T-helper 1 cell treated with Interleukin-12 subunit alpha and Interleukin-12 subunit beta and Interleukin-4 antibody, amounts not matched to agents 30 μg/mL and 1 μg/mL, for 36 hours (primary cell): ENCODE data around the gene FEV.

Experiments used
- H3K27ac Mint-ChIP-seq: one replicate; pipeline ENCODE4 v1.8.0; 2021; ENCODE audit warnings: mild to moderate bottlenecking, mixed read lengths
- H3K27me3 Mint-ChIP-seq: one replicate; pipeline ENCODE4 v1.8.0; 2021; ENCODE audit warnings: low read depth, mixed read lengths
- H3K36me3 Mint-ChIP-seq: one replicate; pipeline ENCODE4 v1.8.0; 2021; ENCODE audit warnings: low read depth, mixed read lengths
- H3K4me1 Mint-ChIP-seq: one replicate; pipeline ENCODE4 v1.8.0; 2021; ENCODE audit warnings: low read depth, mixed read lengths
- H3K4me3 Mint-ChIP-seq: one replicate; pipeline ENCODE4 v1.8.0; 2021; ENCODE audit warnings: mild to moderate bottlenecking, moderate library complexity, mixed read lengths
- H3K9me3 Mint-ChIP-seq: one replicate; pipeline ENCODE4 v1.8.0; 2021; ENCODE audit warnings: mixed read lengths

Gene FEV

GRCh38 chr2:219001577-219002394 lies 16.8 kb upstream of the FEV start:
- H3K36me3 Mint-ChIP-seq: no peaks in the 10 kb centered on the region
- H3K9me3 Mint-ChIP-seq: no peaks in the 10 kb centered on the region
- no peak overlapping the region for H3K4me3 Mint-ChIP-seq
- peaks cover 75% of the 10 kb centered on the region for H3K27me3 Mint-ChIP-seq
- no peaks in the 10 kb centered on the region for H3K4me1 Mint-ChIP-seq
- no peak overlapping the region for H3K27ac Mint-ChIP-seq

- H3K9me3 Mint-ChIP-seq: no peaks in the 10 kb centered on the region
- H3K27ac Mint-ChIP-seq: no peak overlapping the region
- no peaks in the 10 kb centered on the region for H3K36me3 Mint-ChIP-seq
- H3K27me3 Mint-ChIP-seq: peaks cover 77% of the 10 kb centered on the region
- no peaks in the 10 kb centered on the region for H3K4me1 Mint-ChIP-seq
- no peak overlapping the region for H3K4me3 Mint-ChIP-seq
Measured at GRCh38 chr2:219001100-219001576, 16.2 kb upstream of the FEV start.

GRCh38 chr2:219000569-219000960 lies 15.6 kb upstream of the FEV start:
- Mint-ChIP-seq H3K27me3 (peaks cover 81% of the 10 kb centered on the region), H3K4me3 (no peak overlapping the region), H3K36me3 (no peaks in the 10 kb centered on the region), H3K27ac (no peak overlapping the region), H3K4me1 (peaks cover 1% of the 10 kb centered on the region), H3K9me3 (no peaks in the 10 kb centered on the region)

GRCh38 chr2:218999881-219000568 lies 15.0 kb upstream of the FEV start:
- Mint-ChIP-seq H3K4me3 (no peak overlapping the region), H3K36me3 (no peaks in the 10 kb centered on the region), H3K27ac (no peak overlapping the region), H3K9me3 (no peaks in the 10 kb centered on the region), H3K4me1 (peaks cover 4% of the 10 kb centered on the region), H3K27me3 (peaks cover 81% of the 10 kb centered on the region)

- no peak overlapping the region for H3K4me3 Mint-ChIP-seq
- peaks cover 81% of the 10 kb centered on the region for H3K27me3 Mint-ChIP-seq
Measured at GRCh38 chr2:218999021-218999880, 14.3 kb upstream of the FEV start.

GRCh38 chr2:218998414-218999002 lies 13.5 kb upstream of the FEV start:
- Mint-ChIP-seq H3K4me1 (peaks cover 4% of the 10 kb centered on the region), H3K27ac (no peak overlapping the region), H3K4me3 (no peak overlapping the region), H3K9me3 (no peaks in the 10 kb centered on the region), H3K27me3 (peaks cover 81% of the 10 kb centered on the region), H3K36me3 (no peaks in the 10 kb centered on the region)

More at GRCh38 chr2:218999021-218999880, 14.3 kb upstream of the FEV start:
- H3K9me3 Mint-ChIP-seq: no peaks in the 10 kb centered on the region
- H3K36me3 Mint-ChIP-seq: no peaks in the 10 kb centered on the region
- no peak overlapping the region for H3K27ac Mint-ChIP-seq
- H3K4me1 Mint-ChIP-seq: peaks cover 4% of the 10 kb centered on the region

GRCh38 chr2:218997731-218998130 lies 12.7 kb upstream of the FEV start:
- H3K9me3 Mint-ChIP-seq: no peaks in the 10 kb centered on the region
- H3K27ac Mint-ChIP-seq: no peak overlapping the region
- peaks cover 4% of the 10 kb centered on the region for H3K4me1 Mint-ChIP-seq
- H3K27me3 Mint-ChIP-seq: peaks cover 77% of the 10 kb centered on the region
- no peaks in the 10 kb centered on the region for H3K36me3 Mint-ChIP-seq
- H3K4me3 Mint-ChIP-seq: no peak overlapping the region

GRCh38 chr2:218996937-218997336 lies 12.0 kb upstream of the FEV start:
- Mint-ChIP-seq H3K36me3 (no peaks in the 10 kb centered on the region), H3K4me3 (no peak overlapping the region), H3K27me3 (peaks cover 77% of the 10 kb centered on the region), H3K4me1 (peaks cover 4% of the 10 kb centered on the region), H3K27ac (no peak overlapping the region), H3K9me3 (no peaks in the 10 kb centered on the region)

- Mint-ChIP-seq H3K4me1 (peaks cover 4% of the 10 kb centered on the region), H3K36me3 (no peaks in the 10 kb centered on the region), H3K27me3 (peaks cover 82% of the 10 kb centered on the region), H3K27ac (no peak overlapping the region), H3K4me3 (no peak overlapping the region), H3K9me3 (no peaks in the 10 kb centered on the region)
Measured at GRCh38 chr2:218995972-218996711, 11.2 kb upstream of the FEV start.

- H3K9me3 Mint-ChIP-seq: no peaks in the 10 kb centered on the region
- peaks cover 82% of the 10 kb centered on the region for H3K27me3 Mint-ChIP-seq
- H3K36me3 Mint-ChIP-seq: no peaks in the 10 kb centered on the region
- H3K4me1 Mint-ChIP-seq: peaks cover 4% of the 10 kb centered on the region
- H3K4me3 Mint-ChIP-seq: no peak overlapping the region
- H3K27ac Mint-ChIP-seq: no peak overlapping the region
Measured at GRCh38 chr2:218995561-218995960, 10.6 kb upstream of the FEV start.

- Mint-ChIP-seq H3K4me1 (peaks cover 4% of the 10 kb centered on the region), H3K27ac (no peak within 1 kb of the TSS), H3K27me3 (peaks cover 86% of the 10 kb centered on the region), H3K9me3 (no peaks in the 10 kb centered on the region), H3K36me3 (no peaks in the 10 kb centered on the region), H3K4me3 (no peak within 1 kb of the TSS)
Measured at GRCh38 chr2:218993345-218994315, 8.6 kb upstream of the FEV start, which contains the start of gene CRYBA2. Gene CRYBA2 (minus strand): TSS chr2:218993422. CDS start chr2:218993176, 246 bp downstream.

GRCh38 chr2:218992703-218993344 lies 7.8 kb upstream of the FEV start:
- Mint-ChIP-seq H3K9me3 (no peaks in the 10 kb centered on the region), H3K27me3 (peaks cover 86% of the 10 kb centered on the region), H3K4me1 (peaks cover 4% of the 10 kb centered on the region), H3K36me3 (no peaks in the 10 kb centered on the region), H3K4me3 (no peak overlapping the region), H3K27ac (no peak overlapping the region)
